ENCODE measurements around the gene PRDX3. TPM values are rescaled to one million over a fixed set of nuclear protein-coding genes. Genes with fewer than 3 reads are reported as not detected.

The PRDX3 gene
- total and polyA plus RNA-seq, 2 of the 4 experiments (the other 2 are of a cell fraction) = 169 to 187 TPM

GRCh38 chr10:119120413-119120867 lies 58.2 kb downstream of the PRDX3 start:
- DNase-seq = peak; percentile 83
- Histone ChIP-seq H3K23ac (ENCODE audit: low read depth, low read length) (no peak overlapping the region), H4K5ac (ENCODE audit: low read depth, low read length) (no peak overlapping the region), H3K4me3 (ENCODE audit: insufficient read depth, low read depth, low read length) (no peak overlapping the region), H2BK15ac (ENCODE audit: low read depth, low read length) (no peak overlapping the region), H2BK120ac (ENCODE audit: low read depth, low read length) (no peak overlapping the region), H2AFZ (replicated peaks; ENCODE audit: low read length, poor library complexity) (no peak overlapping the region), H4K91ac (ENCODE audit: insufficient read depth, low read depth, low read length) (no peak overlapping the region), H3K27me3 (ENCODE audit: control insufficient read depth, insufficient read depth, low read length) (no peaks in the 10 kb centered on the region), H4K8ac (ENCODE audit: low read depth in 2 of 2, low read length in 2 of 2) (no peak overlapping the region), H2BK5ac (ENCODE audit: low read depth, low read length, poor library complexity, severe bottlenecking) (peak overlapping the region; percentile 85), H2BK20ac (ENCODE audit: low read depth, low read length) (no peak overlapping the region), H3K4me1 (ENCODE audit: control insufficient read depth, insufficient read depth, low read length) (peaks cover 2% of the 10 kb centered on the region; the same call in 1 of the 2 replicates), H2AK5ac (ENCODE audit: low read depth, low read length) (no peak overlapping the region), H2AK9ac (replicated peaks; ENCODE audit: low read depth, low read length, poor library complexity) (no peak overlapping the region), H3K4me2 (ENCODE audit: low read depth, low read length) (no peak overlapping the region; the same call in 1 of the 2 replicates), H3K56ac (ENCODE audit: extremely low read depth, insufficient read depth, low read length) (no peak overlapping the region), H3K27ac (ENCODE audit: insufficient read depth, low read length) (peak overlapping the region; percentile 7; the same call in 1 of the 2 replicates), H3K9me3 (ENCODE audit: control insufficient read depth, insufficient read depth, low read length) (no peaks in the 10 kb centered on the region), H3K4ac (ENCODE audit: low read depth, low read length) (no peak overlapping the region), H3K18ac (ENCODE audit: low read depth, low read length) (no peak overlapping the region), H3K9me1 (ENCODE audit: insufficient read depth, low read length) (peaks cover 4% of the 10 kb centered on the region; the same call in 1 of the 2 replicates), H3K36me3 (ENCODE audit: control insufficient read depth, insufficient read depth, low read length) (peaks cover 51% of the 10 kb centered on the region), H3K14ac (replicated peaks; ENCODE audit: low read depth, low read length) (no peak overlapping the region), H3K79me1 (ENCODE audit: low read depth in 1 of 2, low read length in 2 of 2) (peaks cover 2 to 27% of the 10 kb centered on the region in 2 experiments; a peak in 3 of 4 replicates), H3K9ac (ENCODE audit: low read depth, low read length) (no peak overlapping the region), H4K20me1 (ENCODE audit: insufficient read depth, low read length) (peaks cover 4% of the 10 kb centered on the region; the same call in 1 of the 2 replicates)
- CTCF ChIA-PET = interaction anchor here (1.0 to 1.1 kb wide), 2 partner anchors 11 kb away, joined by 3 to 4 read pairs; no protein-coding TSS in a partner anchor
- dilution Hi-C loops (cut with HindIII; ENCODE audit: low sequenced_read_pairs, unreplicated experiment) = no loop called here
- in situ Hi-C loops (cut with MboI; ENCODE audit: low sequenced_read_pairs) = no loop called here
- TF ChIP-seq, protein P1, sequence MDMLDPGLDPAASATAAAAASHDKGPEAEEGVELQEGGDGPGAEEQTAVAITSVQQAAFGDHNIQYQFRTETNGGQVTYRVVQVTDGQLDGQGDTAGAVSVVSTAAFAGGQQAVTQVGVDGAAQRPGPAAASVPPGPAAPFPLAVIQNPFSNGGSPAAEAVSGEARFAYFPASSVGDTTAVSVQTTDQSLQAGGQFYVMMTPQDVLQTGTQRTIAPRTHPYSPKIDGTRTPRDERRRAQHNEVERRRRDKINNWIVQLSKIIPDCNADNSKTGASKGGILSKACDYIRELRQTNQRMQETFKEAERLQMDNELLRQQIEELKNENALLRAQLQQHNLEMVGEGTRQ (IDR thresholded peaks at IDR 0.05; ENCODE audit: low read depth, low read length) = no peak
- TF ChIP-seq RAD21 (IDR thresholded peaks at IDR 0.05; ENCODE audit: low read length) = no peak
- TF ChIP-seq CTCF (conservative IDR thresholded peaks at IDR 0.05; ENCODE audit: low read depth, low read length) = no peak
- peak; percentile 64 for TF ChIP-seq CEBPB (IDR thresholded peaks at IDR 0.05; ENCODE audit: low read depth, low read length)
- no peak for TF ChIP-seq SMC3 (IDR thresholded peaks at IDR 0.05; ENCODE audit: low read depth, low read length)
- TF ChIP-seq NFE2L2 (IDR thresholded peaks at IDR 0.05; ENCODE audit: low read depth, low read length) = peak; percentile 72; the same call in 1 of the 2 replicates
- TF ChIP-seq CHD1 (IDR thresholded peaks at IDR 0.05; ENCODE audit: low read depth, low read length) = no peak
- TF ChIP-seq POLR2A (IDR thresholded peaks at IDR 0.05; ENCODE audit: low read depth, low read length) = no peak
- TF ChIP-seq RCOR1 (IDR thresholded peaks at IDR 0.05; ENCODE audit: insufficient replicate concordance, low read length) = no peak
- TF ChIP-seq RFX5 (IDR thresholded peaks at IDR 0.05; ENCODE audit: low read depth, low read length) = no peak
- TF ChIP-seq ELK1 (IDR thresholded peaks at IDR 0.05; ENCODE audit: borderline replicate concordance, low read depth, low read length) = no peak
- no peak for TF ChIP-seq BHLHE40 (IDR thresholded peaks at IDR 0.05; ENCODE audit: low read depth, low read length)
- no peak for TF ChIP-seq MAZ (IDR thresholded peaks at IDR 0.05; ENCODE audit: borderline replicate concordance, low read depth, low read length)
- peak; percentile 51; the same call in 1 of the 2 replicates for TF ChIP-seq MAFK (IDR thresholded peaks at IDR 0.05; ENCODE audit: low read depth, low read length)
- TF ChIP-seq MXI1 (IDR thresholded peaks at IDR 0.05; ENCODE audit: borderline replicate concordance, low read depth, low read length) = no peak
- peak; percentile 42; the same call in 1 of the 2 replicates for TF ChIP-seq FOS (IDR thresholded peaks at IDR 0.05; ENCODE audit: low read depth, low read length)
- peak; percentile 78 for ATAC-seq (ENCODE audit: low read depth)
- no TSS peak for BruUV-seq (replicated peaks)
- intact Hi-C loops (cut with micrococcal nuclease) = no loop called here
- 53% methylated on average over 3 of the region's 4 CpGs; no CpG with 5 or more reads in 1 of the 2 experiments for WGBS, 2 experiments (ENCODE audit: extremely low coverage in 2 of 2, insufficient read length in 1 of 2)
- POLR2A ChIA-PET (ENCODE audit: unreplicated experiment) = no interaction called here
